ENCODE results near the gene PPARG. TPM values are rescaled to one million over a fixed set of nuclear protein-coding genes. Genes with fewer than 3 reads are reported as not detected.

PPARG gene
- polyA plus RNA-seq, 1 experiment: 3.5 TPM

GRCh38 chr3:12449889-12450682, 161.2 kb downstream of the PPARG start:
- H3K36me3 ChIP-seq (ENCODE audit: control insufficient read depth, insufficient read depth, low read length): no peaks in the 10 kb centered on the region
- H3K27me3 ChIP-seq (ENCODE audit: control insufficient read depth, insufficient read depth, low read length): no peaks in the 10 kb centered on the region; the same call in 1 of the 2 replicates
- ChIA-PET POLR2A (no interaction called here), CTCF (interaction anchor here (1.2 to 1.7 kb wide), 2 partner anchors 10 to 12 kb away, joined by 3 to 4 read pairs; no protein-coding TSS in a partner anchor)
- DNase-seq (ENCODE audit: low read depth): no peak
- no peak overlapping the region for H3K4me3 ChIP-seq (ENCODE audit: low read depth, low read length)
- TF ChIP-seq CTCF (IDR thresholded peaks at IDR 0.05; ENCODE audit: insufficient read depth, low read depth, low read length): no peak

- no peaks in the 10 kb centered on the region; the same call in 1 of the 2 replicates for H3K27me3 ChIP-seq (ENCODE audit: control insufficient read depth, insufficient read depth, low read length)
- no peaks in the 10 kb centered on the region for H3K36me3 ChIP-seq (ENCODE audit: control insufficient read depth, insufficient read depth, low read length)
- no peak overlapping the region for H3K4me3 ChIP-seq (ENCODE audit: low read depth, low read length)
- DNase-seq (ENCODE audit: low read depth): no peak
- TF ChIP-seq CTCF (IDR thresholded peaks at IDR 0.05; ENCODE audit: insufficient read depth, low read depth, low read length): no peak
- ChIA-PET POLR2A (no interaction called here), CTCF (no interaction called here)
Measured at GRCh38 chr3:12451481-12451880, 162.6 kb downstream of the PPARG start.

GRCh38 chr3:12451960-12452359, 163.1 kb downstream of the PPARG start:
- DNase-seq (ENCODE audit: low read depth): no peak
- no peak for TF ChIP-seq CTCF (IDR thresholded peaks at IDR 0.05; ENCODE audit: insufficient read depth, low read depth, low read length)
- ChIA-PET CTCF (no interaction called here), POLR2A (no interaction called here)
- Histone ChIP-seq H3K4me3 (ENCODE audit: low read depth, low read length) (no peak overlapping the region), H3K27me3 (ENCODE audit: control insufficient read depth, insufficient read depth, low read length) (no peaks in the 10 kb centered on the region; the same call in 1 of the 2 replicates), H3K36me3 (ENCODE audit: control insufficient read depth, insufficient read depth, low read length) (no peaks in the 10 kb centered on the region)

- no peak overlapping the region for H3K4me3 ChIP-seq (ENCODE audit: low read depth, low read length)
- no peaks in the 10 kb centered on the region for H3K36me3 ChIP-seq (ENCODE audit: control insufficient read depth, insufficient read depth, low read length)
- no peak for DNase-seq (ENCODE audit: low read depth)
- H3K27me3 ChIP-seq (ENCODE audit: control insufficient read depth, insufficient read depth, low read length): no peaks in the 10 kb centered on the region; the same call in 1 of the 2 replicates
- POLR2A ChIA-PET: no interaction called here
- TF ChIP-seq CTCF (IDR thresholded peaks at IDR 0.05; ENCODE audit: insufficient read depth, low read depth, low read length): no peak
- CTCF ChIA-PET: no interaction called here
Measured at GRCh38 chr3:12452361-12453330, 163.8 kb downstream of the PPARG start.

All from BJ (cell line).